Embryonic facial prominence (tissue), 1 donor: Measurements from ENCODE around the gene COL18A1.

Source experiments
- DNase-seq: peaks from one replicate; pipeline ENCODE4 v3.0.0-alpha.2; 2016; ENCODE audit errors: extremely low spot score

The COL18A1 gene

GRCh38 chr21:45401916-45402900, 2.8 kb upstream of the COL18A1 start:
- DNase-seq: no peak

GRCh38 chr21:45403133-45403824, 1.7 kb upstream of the COL18A1 start:
- DNase-seq: no peak

GRCh38 chr21:45403825-45404729, 888 bp upstream of the COL18A1 start:
- DNase-seq: no peak

- DNase-seq: no peak
Measured at GRCh38 chr21:45405271-45405818, 380 bp downstream of the COL18A1 start.

- no peak for DNase-seq
Measured at GRCh38 chr21:45405819-45406762, 1.1 kb downstream of the COL18A1 start.

- DNase-seq: no peak
Measured at GRCh38 chr21:45406801-45407628, 2.0 kb downstream of the COL18A1 start.

- no peak for DNase-seq
Measured at GRCh38 chr21:45407629-45408247, 2.8 kb downstream of the COL18A1 start.

GRCh38 chr21:45408271-45408791, 3.4 kb downstream of the COL18A1 start:
- DNase-seq: no peak

GRCh38 chr21:45408801-45409261, 3.9 kb downstream of the COL18A1 start:
- no peak for DNase-seq

- no peak for DNase-seq
Measured at GRCh38 chr21:45409466-45410150, 4.6 kb downstream of the COL18A1 start.

GRCh38 chr21:45410151-45410864, 5.3 kb downstream of the COL18A1 start:
- DNase-seq: no peak

GRCh38 chr21:45410865-45411809, 6.2 kb downstream of the COL18A1 start:
- no peak for DNase-seq

- DNase-seq: no peak
Measured at GRCh38 chr21:45411810-45412206, 6.8 kb downstream of the COL18A1 start.

GRCh38 chr21:45412491-45412890, 7.5 kb downstream of the COL18A1 start:
- no peak for DNase-seq

- DNase-seq: no peak
Measured at GRCh38 chr21:45412909-45413611, 8.1 kb downstream of the COL18A1 start.

- DNase-seq: no peak
Measured at GRCh38 chr21:45413922-45414321, 9.0 kb downstream of the COL18A1 start.
